Measurements from ENCODE around the gene RAB3IL1. TPM values are rescaled to one million over a fixed set of nuclear protein-coding genes. Genes with fewer than 3 reads are reported as not detected.
A peak's percentile ranks its signal among the peaks of the same experiment; 100 is the strongest.

RAB3IL1 gene
- total RNA-seq, 2 donors from 2014 or later, result 5.4 to 11.5 TPM

GRCh38 chr11:61921446-61921845 is 4.1 kb upstream of the RAB3IL1 start:
- Histone ChIP-seq H3K4me3 (no peak overlapping the region), H3K27me3 (no peaks in the 10 kb centered on the region), H3K9me3 (no peaks in the 10 kb centered on the region), H3K27ac (no peak overlapping the region), H3K4me1 (peaks cover 20% of the 10 kb centered on the region), H3K36me3 (replicated peaks in 1 of 2; ENCODE audit: insufficient read depth in 1 of 2, low read depth in 2 of 2) (no peaks in the 10 kb centered on the region)
- ATAC-seq, result no peak
- intact Hi-C loops (cut with DNase I), result no loop called here
- WGBS, 2 donors, result 82 to 83% methylated on average over 3 of the region's 3 CpGs
- DNase-seq, result no peak
- no peak for TF ChIP-seq POLR2A (IDR thresholded peaks at IDR 0.05)
- TF ChIP-seq, protein P1, sequence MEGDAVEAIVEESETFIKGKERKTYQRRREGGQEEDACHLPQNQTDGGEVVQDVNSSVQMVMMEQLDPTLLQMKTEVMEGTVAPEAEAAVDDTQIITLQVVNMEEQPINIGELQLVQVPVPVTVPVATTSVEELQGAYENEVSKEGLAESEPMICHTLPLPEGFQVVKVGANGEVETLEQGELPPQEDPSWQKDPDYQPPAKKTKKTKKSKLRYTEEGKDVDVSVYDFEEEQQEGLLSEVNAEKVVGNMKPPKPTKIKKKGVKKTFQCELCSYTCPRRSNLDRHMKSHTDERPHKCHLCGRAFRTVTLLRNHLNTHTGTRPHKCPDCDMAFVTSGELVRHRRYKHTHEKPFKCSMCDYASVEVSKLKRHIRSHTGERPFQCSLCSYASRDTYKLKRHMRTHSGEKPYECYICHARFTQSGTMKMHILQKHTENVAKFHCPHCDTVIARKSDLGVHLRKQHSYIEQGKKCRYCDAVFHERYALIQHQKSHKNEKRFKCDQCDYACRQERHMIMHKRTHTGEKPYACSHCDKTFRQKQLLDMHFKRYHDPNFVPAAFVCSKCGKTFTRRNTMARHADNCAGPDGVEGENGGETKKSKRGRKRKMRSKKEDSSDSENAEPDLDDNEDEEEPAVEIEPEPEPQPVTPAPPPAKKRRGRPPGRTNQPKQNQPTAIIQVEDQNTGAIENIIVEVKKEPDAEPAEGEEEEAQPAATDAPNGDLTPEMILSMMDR (IDR thresholded peaks at IDR 0.05), result no peak

- WGBS, 2 donors, result 67% methylated on average over 13 of the region's 13 CpGs; no CpG with 5 or more reads in 1 of the 2 donors
- ATAC-seq, result no peak
- TF ChIP-seq, protein P1 (IDR thresholded peaks at IDR 0.05), result no peak
- no peak for TF ChIP-seq POLR2A (IDR thresholded peaks at IDR 0.05)
- intact Hi-C loops (cut with DNase I), result no loop called here
- Histone ChIP-seq H3K36me3 (replicated peaks in 1 of 2; ENCODE audit: insufficient read depth in 1 of 2, low read depth in 2 of 2) (no peaks in the 10 kb centered on the region), H3K27ac (no peak overlapping the region), H3K4me3 (no peak overlapping the region), H3K4me1 (peaks cover 20% of the 10 kb centered on the region), H3K27me3 (no peaks in the 10 kb centered on the region), H3K9me3 (no peaks in the 10 kb centered on the region)
- DNase-seq, result no peak
Observed at GRCh38 chr11:61919705-61920631, 2.6 kb upstream of the RAB3IL1 start.

GRCh38 chr11:61918938-61919704 is 1.8 kb upstream of the RAB3IL1 start:
- 62 to 70% methylated on average over 6 of the region's 6 CpGs for WGBS, 2 donors
- Histone ChIP-seq H3K4me1 (peaks cover 20% of the 10 kb centered on the region), H3K36me3 (replicated peaks in 1 of 2; ENCODE audit: insufficient read depth in 1 of 2, low read depth in 2 of 2) (no peaks in the 10 kb centered on the region), H3K27me3 (no peaks in the 10 kb centered on the region), H3K27ac (no peak overlapping the region), H3K4me3 (no peak overlapping the region), H3K9me3 (no peaks in the 10 kb centered on the region)
- no peak for DNase-seq
- intact Hi-C loops (cut with DNase I), result no loop called here
- no peak for ATAC-seq
- no peak for TF ChIP-seq POLR2A (IDR thresholded peaks at IDR 0.05)
- TF ChIP-seq, protein P1 (IDR thresholded peaks at IDR 0.05), result no peak

- Histone ChIP-seq H3K27me3 (no peaks in the 10 kb centered on the region), H3K4me1 (peaks cover 14% of the 10 kb centered on the region), H3K36me3 (replicated peaks in 1 of 2; ENCODE audit: insufficient read depth in 1 of 2, low read depth in 2 of 2) (no peaks in the 10 kb centered on the region), H3K4me3 (no peak overlapping the region), H3K9me3 (no peaks in the 10 kb centered on the region), H3K27ac (peak overlapping the region in 1 of 4 donors; percentile 37)
- TF ChIP-seq, protein P1 (IDR thresholded peaks at IDR 0.05), result no peak
- TF ChIP-seq POLR2A (IDR thresholded peaks at IDR 0.05), result no peak
- WGBS, 2 donors, result 67 to 72% methylated on average over 9 to 14 of the region's 14 CpGs
- ATAC-seq, result no peak
- DNase-seq, result no peak
- intact Hi-C loops (cut with DNase I), result no loop called here
Observed at GRCh38 chr11:61918251-61918937, 1.0 kb upstream of the RAB3IL1 start.

Measured in body of pancreas (tissue), 4 donors.